Embryonic facial prominence (tissue), 1 donor: ENCODE measurements around the gene CCR5.

ENCODE experiments used
- DNase-seq: peaks from one replicate; pipeline ENCODE4 v3.0.0-alpha.2; 2016; ENCODE audit errors: extremely low spot score

Gene CCR5

GRCh38 chr3:46359733-46360493 lies 10.8 kb upstream of the CCR5 start:
- no peak for DNase-seq

- no peak for DNase-seq
These were observed 9.8 kb upstream of the CCR5 start for GRCh38 chr3:46360907-46361306.

- DNase-seq: no peak
These were observed 9.1 kb upstream of the CCR5 start for GRCh38 chr3:46361408-46362283.

- no peak for DNase-seq
These were observed 5.7 kb upstream of the CCR5 start for GRCh38 chr3:46365041-46365440.

- DNase-seq: no peak
These were observed 4.8 kb upstream of the CCR5 start for GRCh38 chr3:46365737-46366524.

GRCh38 chr3:46367811-46368210 lies 2.9 kb upstream of the CCR5 start:
- no peak for DNase-seq

- DNase-seq: no peak
These were observed 2.2 kb upstream of the CCR5 start for GRCh38 chr3:46368569-46368968.

GRCh38 chr3:46369151-46369550 lies 1.6 kb upstream of the CCR5 start:
- no peak for DNase-seq

- DNase-seq: no peak
These were observed 1.0 kb upstream of the CCR5 start for GRCh38 chr3:46369675-46370132.

GRCh38 chr3:46371519-46372340 lies 984 bp downstream of the CCR5 start:
- DNase-seq: no peak

- DNase-seq: no peak
These were observed 2.0 kb downstream of the CCR5 start for GRCh38 chr3:46372492-46373359.

- DNase-seq: no peak
These were observed 4.0 kb downstream of the CCR5 start for GRCh38 chr3:46374755-46375154.

- no peak for DNase-seq
These were observed 4.5 kb downstream of the CCR5 start for GRCh38 chr3:46375218-46375617.

GRCh38 chr3:46375814-46376213 lies 5.1 kb downstream of the CCR5 start:
- DNase-seq: no peak

GRCh38 chr3:46378426-46378942 lies 7.7 kb downstream of the CCR5 start:
- no peak for DNase-seq

- DNase-seq: no peak
These were observed 9.9 kb downstream of the CCR5 start for GRCh38 chr3:46380471-46381221.

- no peak for DNase-seq
These were observed 10.9 kb downstream of the CCR5 start for GRCh38 chr3:46381625-46382024.

- DNase-seq: no peak
These were observed 12.6 kb downstream of the CCR5 start for GRCh38 chr3:46383211-46383950.

GRCh38 chr3:46383951-46384330 lies 13.2 kb downstream of the CCR5 start:
- no peak for DNase-seq
